HT1080 (cell line): ENCODE data around the gene PDIA5. TPM values are rescaled to one million over a fixed set of nuclear protein-coding genes. Genes with fewer than 3 reads are reported as not detected.

Experiments
- DNase-seq: peaks from one replicate; pipeline ENCODE4 v3.0.0-alpha.2; 2015; ENCODE audit warnings: low read depth
- polyA plus RNA-seq, 2 experiments: library from polyadenylated mRNA; depleted of rRNA; stranded (reverse); fragments of >200 nt; gene quantifications; 2 replicates each; pipeline ENCODE4 v1.2.3, GENCODE V29; 2015
- total RNA-seq: library from RNA; depleted of rRNA; stranded (reverse); fragments of >200 nt; shearing (Covaris generic); gene quantifications from 2 replicates; pipeline ENCODE4 v1.2.3, GENCODE V29; 2014; rRNA removed

PDIA5 gene
- 40.5 and 47.5 TPM in 2 replicates for total RNA-seq
- 48.0 and 54.8 TPM in 2 replicates for polyA plus RNA-seq (2015; cell fraction: cytosol; rRNA removed)
- polyA plus RNA-seq (2015; cell fraction: nucleus; rRNA removed) = 72.3 and 85.1 TPM in 2 replicates

DNA sequence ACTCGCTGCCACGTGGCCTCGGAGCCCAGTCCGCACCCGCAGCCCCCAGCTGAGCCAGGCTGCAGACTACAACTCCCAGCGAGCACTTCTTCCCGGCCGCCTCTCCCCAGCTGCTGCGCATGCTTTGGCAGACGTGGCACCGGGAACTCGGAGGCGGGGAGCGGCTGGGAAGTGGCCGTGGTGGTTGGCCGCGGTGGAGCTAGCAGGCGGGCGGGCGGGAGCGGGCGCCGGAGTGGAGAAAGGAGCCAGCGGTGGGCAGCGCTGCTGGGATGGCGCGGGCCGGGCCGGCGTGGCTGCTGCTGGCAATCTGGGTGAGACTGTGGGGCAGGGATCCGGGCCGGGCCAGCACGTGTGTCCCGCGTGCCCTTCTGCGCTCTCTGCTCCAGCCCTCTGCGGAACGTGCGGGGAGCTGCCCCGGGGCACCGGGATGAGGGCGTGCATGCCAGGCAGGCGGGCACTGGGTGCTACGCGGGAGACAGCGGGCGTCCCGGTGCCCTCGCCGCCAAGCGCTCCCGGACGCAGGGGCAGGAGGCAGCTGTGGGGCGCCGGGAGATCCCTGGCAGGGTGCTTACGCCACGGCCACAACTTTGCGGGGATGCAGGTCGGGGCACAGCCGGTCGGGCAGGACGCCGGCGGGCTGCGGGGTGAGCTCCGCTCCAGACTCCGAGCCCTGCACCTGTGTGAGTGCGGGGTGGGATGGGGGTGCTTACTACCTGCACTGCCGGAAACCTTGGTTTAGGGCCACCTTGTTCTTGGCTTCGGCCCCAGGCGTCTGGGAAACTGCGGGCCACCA, at the start of gene PDIA5:
Gene PDIA5 (plus strand): TSS at position 130 of the 793 bp plus-strand sequence. CDS start 140 bp downstream, at position 270.
- peak; percentile 94 for DNase-seq

GRCh38 chr3:123018683-123019082, 48.1 kb upstream of the PDIA5 start:
- no peak for DNase-seq

DNA sequence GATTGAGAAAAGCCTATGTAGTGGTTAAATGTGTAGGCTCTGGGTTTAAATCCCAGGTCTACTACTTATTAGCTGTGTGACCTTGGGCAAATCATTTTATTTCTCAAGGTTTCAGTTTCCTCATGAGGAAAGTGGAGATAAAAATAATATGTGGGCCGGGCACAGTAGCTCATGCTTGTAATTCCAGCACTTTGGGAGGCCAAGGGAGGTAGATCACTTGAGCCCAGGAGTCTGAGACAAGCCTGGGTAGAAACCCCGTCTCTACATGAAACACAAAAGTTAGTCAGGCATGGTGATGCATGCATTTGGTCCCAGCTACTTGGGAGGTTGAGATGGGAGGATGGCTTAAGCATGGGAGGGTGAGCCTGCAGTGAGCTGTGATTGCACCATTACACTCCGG, 47.7 kb upstream of the PDIA5 start:
- DNase-seq = no peak

DNA sequence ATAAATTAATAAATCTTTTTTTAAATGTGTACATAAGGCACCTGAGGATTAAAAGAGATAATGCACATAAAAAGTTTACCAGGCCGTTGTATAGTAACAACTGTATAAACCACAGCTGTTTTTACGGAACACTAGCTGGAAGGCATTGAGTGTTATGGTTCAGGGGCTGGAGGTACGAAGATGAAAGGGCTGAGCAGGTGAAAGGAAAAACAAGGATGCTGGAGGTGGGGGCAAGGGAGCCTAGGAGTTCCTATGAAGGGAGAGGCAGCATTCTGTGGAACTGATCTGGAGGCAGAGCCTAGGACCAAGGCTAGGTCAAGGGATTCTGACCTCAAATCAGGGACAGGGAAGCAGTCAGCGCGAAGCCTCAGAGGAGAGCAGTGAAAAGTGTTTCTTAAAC, 47.2 kb upstream of the PDIA5 start:
- DNase-seq = no peak

GRCh38 chr3:123020709-123021108, 46.1 kb upstream of the PDIA5 start:
- no peak for DNase-seq

- no peak for DNase-seq
Observed at GRCh38 chr3:123021388-123021787, 45.4 kb upstream of the PDIA5 start.

DNA sequence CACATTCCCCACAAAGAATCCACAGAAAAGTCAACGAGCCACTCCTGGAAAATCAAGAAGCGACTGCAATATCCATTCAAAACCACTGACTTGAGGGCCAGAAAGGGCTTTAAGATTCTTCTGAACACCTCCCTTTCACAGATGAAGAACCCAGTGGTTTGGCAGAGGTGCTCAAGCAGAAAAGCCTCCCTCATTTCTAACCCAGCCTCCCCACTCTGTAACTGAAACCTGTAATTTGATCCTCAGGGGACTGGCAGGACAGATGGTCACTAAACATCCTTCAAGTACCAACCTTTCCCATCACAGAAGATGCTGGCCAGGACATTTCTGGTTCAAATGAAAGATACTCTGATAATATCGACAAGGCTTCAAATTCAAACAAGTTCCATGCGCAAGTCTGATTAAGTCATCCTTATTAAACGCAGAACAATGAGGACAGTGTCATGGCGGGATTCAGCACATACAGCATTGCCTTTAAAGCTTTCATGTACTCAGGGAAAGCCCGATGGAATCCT, 44.8 kb upstream of the PDIA5 start:
- no peak for DNase-seq

- no peak for DNase-seq
Observed at GRCh38 chr3:123024056-123024455, 42.8 kb upstream of the PDIA5 start.

DNA sequence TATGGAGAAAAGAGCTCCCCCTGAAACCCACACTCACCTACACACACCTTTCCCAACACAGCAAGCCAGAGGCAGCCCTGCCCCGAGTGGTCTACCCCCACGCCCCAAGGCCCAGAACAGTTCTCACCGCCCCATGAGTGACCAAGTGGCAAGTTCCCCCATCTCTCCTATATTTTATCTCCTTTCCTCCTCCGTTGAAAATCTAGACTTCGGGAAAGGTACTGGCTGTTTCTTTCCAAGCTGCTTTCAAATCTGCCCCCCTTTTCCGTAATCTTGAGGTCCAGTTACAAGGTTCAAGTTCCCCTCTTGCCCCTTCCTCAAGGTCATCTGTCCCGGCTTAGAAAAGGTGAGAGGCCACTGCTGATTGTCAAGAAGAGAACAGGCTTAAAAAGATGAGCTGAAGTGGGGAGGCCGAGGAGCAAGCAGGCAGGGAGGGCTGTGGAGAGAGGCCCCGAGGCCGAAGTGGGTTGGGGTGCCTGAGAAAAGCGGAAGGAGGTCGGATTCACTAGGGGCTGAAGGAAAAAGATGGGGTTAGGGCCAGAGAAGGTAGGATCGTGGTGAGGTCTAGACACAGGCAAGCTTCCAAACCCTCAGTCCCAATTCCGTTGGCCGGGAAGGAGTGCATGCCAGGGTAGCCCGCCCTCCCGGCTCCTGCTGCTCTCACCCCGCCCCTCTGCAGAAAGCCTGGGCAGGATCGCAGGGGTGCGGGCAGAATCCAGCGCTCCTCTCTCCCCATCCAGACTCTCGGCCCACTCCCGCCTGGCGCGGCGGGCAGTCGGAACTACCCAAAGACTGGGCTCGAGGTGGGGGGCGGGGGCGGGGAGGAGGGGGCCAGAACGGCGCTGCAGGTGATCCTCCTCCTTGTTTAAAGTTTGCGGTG, 40.9 kb upstream of the PDIA5 start:
- no peak for DNase-seq

GRCh38 chr3:123026565-123027291, 40.1 kb upstream of the PDIA5 start:
- DNase-seq = no peak

- DNase-seq = no peak
Observed at GRCh38 chr3:123027292-123028232, 39.3 kb upstream of the PDIA5 start, which contains the start of gene SEMA5B. SEMA5B (minus strand) TSS chr3:123027763; CDS start chr3:122961263, 66,500 bp downstream.

DNA sequence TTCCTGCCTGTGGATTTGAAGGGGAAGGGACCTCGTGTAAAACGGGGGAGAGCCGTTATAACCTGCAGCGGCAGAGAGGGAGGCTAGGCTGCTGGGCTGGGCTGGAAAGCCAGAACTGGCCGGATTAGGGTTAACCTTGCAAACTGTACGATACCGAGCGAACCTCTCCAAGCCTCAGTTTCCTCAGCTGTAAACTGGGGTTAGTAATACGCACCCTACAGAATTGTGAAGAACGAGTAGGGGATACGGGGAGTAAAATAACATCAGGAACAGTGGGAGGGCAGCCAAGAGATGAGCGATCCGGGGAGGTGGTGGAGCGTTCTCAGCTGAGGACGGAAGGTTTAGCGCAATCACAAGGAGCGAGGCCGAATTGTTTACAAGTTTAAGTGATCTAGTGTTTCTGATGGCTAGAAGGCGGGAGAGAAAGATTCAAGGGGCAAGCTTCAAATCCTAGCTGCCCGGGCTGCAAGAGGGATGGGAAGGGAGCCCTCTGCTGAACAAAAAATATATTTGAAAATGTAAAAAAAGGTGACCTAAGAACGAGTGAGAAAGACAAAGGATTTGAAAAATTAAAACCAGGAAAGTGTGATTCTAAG, 38.5 kb upstream of the PDIA5 start:
- peak; percentile 75 for DNase-seq

DNA sequence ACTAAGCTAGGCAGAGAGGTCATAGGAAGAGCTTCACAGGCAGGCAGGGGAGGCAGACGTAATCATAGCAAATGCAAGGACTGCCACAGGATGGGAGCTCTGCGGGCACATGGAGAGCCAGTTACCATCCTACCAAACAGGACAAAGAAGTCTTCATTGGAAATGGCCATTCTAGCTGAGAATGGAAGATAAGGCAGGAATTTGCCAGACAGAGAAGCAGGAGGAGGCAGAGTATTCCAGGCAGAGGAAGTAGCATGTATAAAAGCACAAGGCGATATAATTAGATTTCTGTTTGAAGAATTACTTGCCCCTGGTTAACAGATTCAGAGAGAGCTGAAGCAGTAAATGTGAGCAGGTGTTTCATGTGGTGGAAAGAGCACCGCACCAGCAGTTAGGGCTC, 35.8 kb upstream of the PDIA5 start:
- DNase-seq = no peak

GRCh38 chr3:123032057-123032456, 34.8 kb upstream of the PDIA5 start:
- DNase-seq = no peak

DNA sequence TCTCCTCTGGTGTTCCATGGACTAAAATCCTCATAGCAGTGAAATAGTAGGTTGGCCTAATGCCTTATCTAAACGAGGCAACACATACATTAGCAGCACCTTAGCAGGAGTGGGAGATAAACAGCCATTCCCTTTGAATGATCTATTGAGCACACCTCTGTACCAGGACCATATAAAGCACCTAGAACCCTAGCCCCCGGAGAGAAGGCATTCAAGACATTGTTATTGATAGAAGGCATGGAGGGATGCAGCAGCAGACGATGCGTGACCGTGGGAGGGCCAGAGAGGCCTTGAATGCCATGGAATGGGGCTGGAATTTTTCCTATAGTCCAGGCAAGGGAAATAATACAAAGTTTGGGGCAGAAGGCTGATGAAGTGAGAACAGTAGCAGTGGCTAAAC, 32.7 kb upstream of the PDIA5 start:
- DNase-seq = no peak

- no peak for DNase-seq
Observed at GRCh38 chr3:123034996-123035395, 31.8 kb upstream of the PDIA5 start.

- DNase-seq = no peak
Observed at GRCh38 chr3:123036352-123037014, 30.3 kb upstream of the PDIA5 start.

DNA sequence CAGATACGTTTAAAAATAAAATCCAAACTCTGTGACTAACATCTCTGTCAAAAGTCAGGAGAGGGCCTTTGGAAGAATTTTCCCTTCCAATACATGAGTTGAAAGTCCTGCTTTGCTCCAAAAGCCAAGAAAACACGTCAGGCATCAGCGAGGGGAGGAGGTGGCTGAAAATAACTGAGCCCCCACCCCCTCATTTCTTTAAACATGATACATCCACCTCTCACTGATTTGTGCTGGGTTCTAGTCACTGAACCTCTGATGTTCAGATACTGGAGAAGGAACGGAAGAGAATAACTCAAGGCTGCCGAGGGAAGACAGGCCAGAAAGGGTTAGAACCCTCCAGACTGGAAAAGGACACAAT, 29.8 kb upstream of the PDIA5 start:
- no peak for DNase-seq

DNA sequence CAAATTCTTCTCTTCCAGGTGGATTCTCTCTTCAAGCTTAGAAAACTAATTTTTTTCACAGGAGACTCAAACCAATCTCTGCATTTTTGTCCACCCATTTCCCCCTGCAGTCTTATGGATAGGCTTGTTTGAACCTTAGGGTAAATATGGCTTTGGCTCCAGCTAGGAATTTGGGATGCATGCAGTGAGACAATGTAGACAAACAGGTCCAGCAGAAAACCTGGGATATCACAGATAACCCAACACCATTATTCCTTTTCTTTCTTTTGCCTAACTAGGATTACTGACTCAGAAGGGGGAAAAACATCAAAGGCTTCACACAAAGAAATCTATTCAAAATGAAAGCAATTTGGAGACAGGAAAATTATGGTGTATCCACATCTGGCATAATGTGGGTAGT, 28.1 kb upstream of the PDIA5 start:
- no peak for DNase-seq
